Osteoblast (primary cell): ENCODE results near the gene FGF16. TPM values are rescaled to one million over a fixed set of nuclear protein-coding genes. Genes with fewer than 3 reads are reported as not detected.

Experiments
- DNase-seq: peaks from one replicate; pipeline ENCODE4 v3.0.0; 2011; ENCODE audit warnings: low spot score, mixed read lengths; ENCODE audit not compliant: insufficient read length; ENCODE audit errors: missing footprints
- H2AFZ ChIP-seq: 2 replicates; pipeline ENCODE4 v1.6.0; 2011; ENCODE audit warnings: mild to moderate bottlenecking, low read length
- H3K27ac ChIP-seq: 2 replicates; pipeline ENCODE4 v1.5.1; 2011; ENCODE audit warnings: mild to moderate bottlenecking, low read depth, low read length, moderate library complexity
- H3K27me3 ChIP-seq: 2 replicates; pipeline ENCODE4 v1.6.0; 2012; ENCODE audit warnings: mild to moderate bottlenecking, control low read depth, inconsistent platforms, low read length, moderate library complexity; ENCODE audit not compliant: insufficient read depth
- H3K36me3 ChIP-seq: 2 replicates; pipeline ENCODE4 v1.5.1; 2011; ENCODE audit warnings: mild to moderate bottlenecking, low read length, control low read depth, moderate library complexity; ENCODE audit not compliant: insufficient read depth
- H3K4me1 ChIP-seq: 2 replicates; pipeline ENCODE4 v1.5.1; 2011; ENCODE audit warnings: mild to moderate bottlenecking, low read length, control low read depth, moderate library complexity; ENCODE audit not compliant: insufficient read depth
- H3K4me2 ChIP-seq: 2 replicates; pipeline ENCODE4 v1.6.0; 2011; ENCODE audit warnings: mild to moderate bottlenecking, low read length; ENCODE audit not compliant: insufficient read depth
- H3K4me3 ChIP-seq: fragments of 200-600 bp; sonication (generic); 3 replicates; pipeline ENCODE4 v1.5.1; 2012; ENCODE audit warnings: mild to moderate bottlenecking, low read length, inconsistent platforms; ENCODE audit not compliant: insufficient read depth
- H3K79me2 ChIP-seq: 2 replicates; pipeline ENCODE4 v1.6.0; 2012; ENCODE audit warnings: mild to moderate bottlenecking, low read length, control low read depth, inconsistent platforms; ENCODE audit not compliant: insufficient read depth
- H3K9me3 ChIP-seq: 2 replicates; pipeline ENCODE4 v1.5.1; 2011; ENCODE audit warnings: low read depth, low read length, control low read depth
- H4K20me1 ChIP-seq: 2 replicates; pipeline ENCODE4 v1.6.0; 2012; ENCODE audit warnings: mild to moderate bottlenecking, low read length, control low read depth; ENCODE audit not compliant: insufficient read depth
- CTCF ChIP-seq: IDR thresholded peaks from 2 replicates; pipeline ENCODE4 v1.5.1; 2011; ENCODE audit warnings: mild to moderate bottlenecking, low read depth, low read length, moderate library complexity; ENCODE audit errors: extremely low read depth
- total RNA-seq: library from RNA; depleted of rRNA; stranded (reverse); fragments of >200 nt; gene quantifications from 2 replicates; pipeline ENCODE4 v1.2.3, GENCODE V29; 2012

Gene FGF16
- total RNA-seq, 1 donor, result 0.36 TPM

- peak; percentile 60 for DNase-seq
- H2AFZ ChIP-seq, result no peak overlapping the region
- no peak overlapping the region for H3K4me2 ChIP-seq
- TF ChIP-seq CTCF, result no peak
- no peaks in the 10 kb centered on the region for H3K27me3 ChIP-seq
- H3K4me1 ChIP-seq, result no peaks in the 10 kb centered on the region
- H3K27ac ChIP-seq, result no peak overlapping the region
- no peaks in the 10 kb centered on the region for H4K20me1 ChIP-seq
- H3K36me3 ChIP-seq, result no peaks in the 10 kb centered on the region
- no peaks in the 10 kb centered on the region for H3K79me2 ChIP-seq
- H3K9me3 ChIP-seq, result no peaks in the 10 kb centered on the region
- H3K4me3 ChIP-seq, result no peak overlapping the region
These were observed 34.6 kb upstream of the FGF16 start for GRCh38 chrX:77412631-77413030.

DNA sequence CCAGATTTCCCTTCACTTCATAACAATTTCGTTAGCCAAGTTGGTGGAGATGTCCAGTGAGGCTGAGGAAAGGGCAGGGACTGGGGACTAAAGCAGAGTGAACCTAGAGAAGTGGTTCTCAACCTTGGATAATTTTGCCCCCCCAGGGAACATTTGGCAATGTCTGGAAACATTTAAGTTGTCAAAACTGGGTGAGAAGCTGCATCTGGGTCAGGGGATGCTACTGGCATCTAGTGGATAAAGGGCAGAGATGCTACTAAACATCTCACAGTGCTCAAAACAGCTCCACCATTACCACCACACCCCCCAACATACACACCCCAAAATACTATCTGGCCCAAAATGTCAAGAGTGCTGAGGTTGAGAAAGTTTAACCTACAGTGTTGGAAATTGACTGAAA lies 32.0 kb upstream of the FGF16 start:
- Histone ChIP-seq H3K27ac (no peak overlapping the region), H3K4me3 (no peak overlapping the region), H3K9me3 (no peaks in the 10 kb centered on the region), H3K4me2 (no peak overlapping the region), H3K36me3 (no peaks in the 10 kb centered on the region), H3K79me2 (no peaks in the 10 kb centered on the region), H2AFZ (no peak overlapping the region), H3K27me3 (no peaks in the 10 kb centered on the region), H3K4me1 (no peaks in the 10 kb centered on the region), H4K20me1 (no peaks in the 10 kb centered on the region)
- DNase-seq, result peak; percentile 43
- peak; percentile 43 for TF ChIP-seq CTCF

DNA sequence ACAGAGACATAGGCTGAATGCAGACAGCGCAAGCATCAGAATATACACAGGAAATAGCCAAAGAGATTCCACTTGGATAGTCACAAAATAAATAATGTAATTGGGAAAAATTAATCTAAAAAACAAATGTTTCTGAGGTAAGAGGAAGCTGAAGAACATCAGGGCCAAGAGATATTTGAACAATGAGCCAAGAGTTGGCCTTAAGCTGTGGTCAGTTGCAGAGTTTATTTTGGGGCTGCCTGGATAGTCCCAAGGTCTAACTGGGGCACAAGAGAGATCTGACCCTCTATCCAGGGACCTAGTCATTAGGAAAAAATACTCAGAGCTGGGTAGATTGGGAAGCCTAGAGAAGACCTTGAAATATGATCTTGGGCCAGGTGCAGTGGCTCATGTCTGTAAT lies 31.3 kb upstream of the FGF16 start:
- no peak for DNase-seq
- Histone ChIP-seq H3K4me2 (no peak overlapping the region), H2AFZ (no peak overlapping the region)

More for the DNA sequence above, 31.3 kb upstream of the FGF16 start:
- no peak for TF ChIP-seq CTCF
- Histone ChIP-seq H3K9me3 (no peaks in the 10 kb centered on the region), H3K27ac (no peak overlapping the region), H3K4me1 (no peaks in the 10 kb centered on the region), H3K79me2 (no peaks in the 10 kb centered on the region), H3K4me3 (no peak overlapping the region), H3K36me3 (no peaks in the 10 kb centered on the region), H4K20me1 (no peaks in the 10 kb centered on the region), H3K27me3 (no peaks in the 10 kb centered on the region)
